Keratinocyte (primary cell): Measurements from ENCODE around the gene PIP4K2C. TPM values are rescaled to one million over a fixed set of nuclear protein-coding genes. Genes with fewer than 3 reads are reported as not detected.

Experiments used
- DNase-seq: peaks from one replicate; pipeline ENCODE4 v3.0.0-alpha.2; 2011; ENCODE audit warnings: low read depth, missing footprints, low spot score
- FAIRE-seq: peaks from 2 replicates; lab custom pipeline; 2011; peaks lifted over from hg19 to GRCh38; lab: Jason Lieb, UNC
- H2AFZ ChIP-seq: 2 replicates; pipeline ENCODE4 v1.6.0; 2012; ENCODE audit warnings: low read length, control low read depth, inconsistent platforms; ENCODE audit not compliant: control insufficient read depth
- H3K27ac ChIP-seq: 2 replicates; pipeline ENCODE4 v1.5.1; 2011; ENCODE audit warnings: low read length; ENCODE audit not compliant: control insufficient read depth, insufficient read depth
- H3K27me3 ChIP-seq: 3 replicates; pipeline ENCODE4 v1.6.0; 2011; ENCODE audit warnings: low read length; ENCODE audit not compliant: control insufficient read depth, insufficient read depth; ENCODE audit errors: extremely low read depth
- H3K36me3 ChIP-seq, 2 experiments: 2 replicates in 1 of 2; 3 replicates in 1 of 2; pipeline ENCODE4 v1.5.1; 2011; ENCODE audit warnings: low read length in 2 of 2, mild to moderate bottlenecking in 1 of 2; ENCODE audit not compliant: control insufficient read depth in 2 of 2, insufficient read depth in 2 of 2; ENCODE audit errors: extremely low read depth in 1 of 2
- H3K4me1 ChIP-seq: 3 replicates; pipeline ENCODE4 v1.5.1; 2011; ENCODE audit warnings: low read length; ENCODE audit not compliant: control insufficient read depth, insufficient read depth; ENCODE audit errors: extremely low read depth
- H3K4me2 ChIP-seq: 3 replicates; pipeline ENCODE4 v1.6.0; 2011; ENCODE audit warnings: low read depth, low read length; ENCODE audit not compliant: control insufficient read depth, insufficient read depth; ENCODE audit errors: extremely low read depth
- H3K4me3 ChIP-seq, 3 experiments: fragments of 200-600 bp in 1 of 3; sonication (generic) in 1 of 3; 2 replicates in 2 of 3; 3 replicates in 1 of 3; pipeline ENCODE4 v1.5.1; 2011 to 2016; ENCODE audit warnings: low read length in 3 of 3, mild to moderate bottlenecking in 3 of 3, control low read depth in 2 of 3, inconsistent platforms in 1 of 3, low read depth in 1 of 3, mixed read lengths in 1 of 3, mixed run types in 1 of 3, moderate library complexity in 1 of 3; ENCODE audit not compliant: control insufficient read depth in 2 of 3, insufficient read depth in 2 of 3; ENCODE audit errors: extremely low read depth in 1 of 3
- H3K79me2 ChIP-seq: 2 replicates; pipeline ENCODE4 v1.6.0; 2012; ENCODE audit warnings: low read length; ENCODE audit not compliant: control insufficient read depth, insufficient read depth
- H3K9ac ChIP-seq: 3 replicates; pipeline ENCODE4 v1.6.0; 2011; ENCODE audit warnings: low read length; ENCODE audit not compliant: control insufficient read depth, insufficient read depth; ENCODE audit errors: extremely low read depth
- H3K9me1 ChIP-seq: 3 replicates; pipeline ENCODE4 v1.6.0; 2011; ENCODE audit warnings: low read length; ENCODE audit not compliant: control insufficient read depth, insufficient read depth; ENCODE audit errors: extremely low read depth
- H3K9me3 ChIP-seq: 2 replicates; pipeline ENCODE4 v1.5.1; 2012; ENCODE audit warnings: low read depth, low read length; ENCODE audit not compliant: control insufficient read depth
- H4K20me1 ChIP-seq: 3 replicates; pipeline ENCODE4 v1.6.0; 2011; ENCODE audit warnings: low read length; ENCODE audit not compliant: control insufficient read depth, insufficient read depth; ENCODE audit errors: extremely low read depth
- EZH2 ChIP-seq: IDR thresholded peaks from one replicate; pipeline ENCODE4 v1.6.1; 2012; ENCODE audit warnings: inconsistent platforms, mild to moderate bottlenecking, low read length, moderate library complexity
- dilution Hi-C: fragments of 300-500 bp; cut with MboI; formaldehyde crosslinking; loops from one replicate; pipeline ENCODE4 v1.7.0; 2020; ENCODE audit warnings: low sequenced_read_pairs; ENCODE audit not compliant: extremely low pct_ligation_motif_present
- polyA plus RNA-seq, 5 experiments: library from polyadenylated mRNA; depleted of rRNA in 3 of 5; stranded (reverse) in 3 of 5; stranded (forward) in 1 of 5; unstranded in 1 of 5; fragments of >200 nt; gene quantifications; 1 replicate in 1 of 5; 2 replicates in 3 of 5; 3 replicates in 1 of 5; pipeline versions ENCODE4 v1.2.1 to v1.2.3, GENCODE V29; 2011 to 2012; ENCODE audit warnings: missing spikeins in 2 of 5, low read depth in 1 of 5, low replicate concordance in 1 of 5
- TF ChIP-seq, protein P1 (sequence below), 3 experiments: IDR thresholded peaks in 1 of 3; conservative IDR thresholded peaks in 1 of 3; optimal IDR thresholded peaks in 1 of 3; 2 replicates in 2 of 3; 3 replicates in 1 of 3; pipeline versions ENCODE3 to v1.5.1; 2011; ENCODE audit warnings: low read length in 3 of 3, mild to moderate bottlenecking in 3 of 3, moderate library complexity in 2 of 3, control low read depth in 1 of 3, inconsistent platforms in 1 of 3; ENCODE audit not compliant: insufficient read depth in 2 of 3; ENCODE audit errors: extremely low read depth in 1 of 3

Gene PIP4K2C
- polyA plus RNA-seq, 1 donor (not counting 4 experiments of a cell fraction or from before 2014, with no cell fraction given), result 93.6 TPM

DNA sequence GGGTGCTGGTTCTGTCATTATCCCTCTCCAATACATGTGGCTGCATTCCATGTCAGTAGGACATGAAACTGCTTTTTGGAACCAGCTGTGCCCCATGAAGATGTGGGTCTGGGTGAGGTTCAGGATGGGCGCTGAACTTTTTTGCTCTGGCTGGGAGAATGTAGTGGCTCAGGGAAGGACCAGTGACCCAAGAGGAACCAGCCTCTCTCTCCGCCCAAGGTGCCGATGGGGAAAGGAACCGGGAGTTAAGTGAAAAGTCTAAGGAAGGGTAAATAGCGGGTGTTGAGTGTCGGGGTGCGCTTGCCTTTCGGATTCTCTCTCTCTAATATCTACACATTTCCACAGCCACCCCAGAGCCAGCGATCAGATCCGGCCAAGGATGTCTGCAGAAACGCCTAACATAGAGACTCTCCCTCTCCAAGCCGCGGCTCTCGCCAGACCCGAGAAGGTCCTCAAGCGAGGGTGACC is 28.0 kb downstream of the PIP4K2C start:
- no peak for DNase-seq
- Histone ChIP-seq H4K20me1 (peaks cover 3% of the 10 kb centered on the region), H3K4me2 (no peak overlapping the region), H3K4me1 (peaks cover 17% of the 10 kb centered on the region), H3K27me3 (peaks cover 74% of the 10 kb centered on the region), H3K36me3 (no peaks in the 10 kb centered on the region), H3K79me2 (no peaks in the 10 kb centered on the region), H3K9me3 (no peaks in the 10 kb centered on the region), H2AFZ (no peak overlapping the region), H3K9me1 (no peaks in the 10 kb centered on the region), H3K27ac (no peak overlapping the region), H3K9ac (no peak overlapping the region), H3K4me3 (no peak overlapping the region)
- peak; percentile 21 for TF ChIP-seq EZH2
- TF ChIP-seq, protein P1, sequence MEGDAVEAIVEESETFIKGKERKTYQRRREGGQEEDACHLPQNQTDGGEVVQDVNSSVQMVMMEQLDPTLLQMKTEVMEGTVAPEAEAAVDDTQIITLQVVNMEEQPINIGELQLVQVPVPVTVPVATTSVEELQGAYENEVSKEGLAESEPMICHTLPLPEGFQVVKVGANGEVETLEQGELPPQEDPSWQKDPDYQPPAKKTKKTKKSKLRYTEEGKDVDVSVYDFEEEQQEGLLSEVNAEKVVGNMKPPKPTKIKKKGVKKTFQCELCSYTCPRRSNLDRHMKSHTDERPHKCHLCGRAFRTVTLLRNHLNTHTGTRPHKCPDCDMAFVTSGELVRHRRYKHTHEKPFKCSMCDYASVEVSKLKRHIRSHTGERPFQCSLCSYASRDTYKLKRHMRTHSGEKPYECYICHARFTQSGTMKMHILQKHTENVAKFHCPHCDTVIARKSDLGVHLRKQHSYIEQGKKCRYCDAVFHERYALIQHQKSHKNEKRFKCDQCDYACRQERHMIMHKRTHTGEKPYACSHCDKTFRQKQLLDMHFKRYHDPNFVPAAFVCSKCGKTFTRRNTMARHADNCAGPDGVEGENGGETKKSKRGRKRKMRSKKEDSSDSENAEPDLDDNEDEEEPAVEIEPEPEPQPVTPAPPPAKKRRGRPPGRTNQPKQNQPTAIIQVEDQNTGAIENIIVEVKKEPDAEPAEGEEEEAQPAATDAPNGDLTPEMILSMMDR (optimal IDR thresholded peaks at IDR 0.05 in 1 of 3, IDR thresholded peaks at IDR 0.05 in 1 of 3, conservative IDR thresholded peaks at IDR 0.05 in 1 of 3; ENCODE audit: extremely low read depth in 1 of 3, insufficient read depth in 2 of 3, low read length in 3 of 3), result no peak
- FAIRE-seq, result no peak
- dilution Hi-C loops, result no loop called here

DNA sequence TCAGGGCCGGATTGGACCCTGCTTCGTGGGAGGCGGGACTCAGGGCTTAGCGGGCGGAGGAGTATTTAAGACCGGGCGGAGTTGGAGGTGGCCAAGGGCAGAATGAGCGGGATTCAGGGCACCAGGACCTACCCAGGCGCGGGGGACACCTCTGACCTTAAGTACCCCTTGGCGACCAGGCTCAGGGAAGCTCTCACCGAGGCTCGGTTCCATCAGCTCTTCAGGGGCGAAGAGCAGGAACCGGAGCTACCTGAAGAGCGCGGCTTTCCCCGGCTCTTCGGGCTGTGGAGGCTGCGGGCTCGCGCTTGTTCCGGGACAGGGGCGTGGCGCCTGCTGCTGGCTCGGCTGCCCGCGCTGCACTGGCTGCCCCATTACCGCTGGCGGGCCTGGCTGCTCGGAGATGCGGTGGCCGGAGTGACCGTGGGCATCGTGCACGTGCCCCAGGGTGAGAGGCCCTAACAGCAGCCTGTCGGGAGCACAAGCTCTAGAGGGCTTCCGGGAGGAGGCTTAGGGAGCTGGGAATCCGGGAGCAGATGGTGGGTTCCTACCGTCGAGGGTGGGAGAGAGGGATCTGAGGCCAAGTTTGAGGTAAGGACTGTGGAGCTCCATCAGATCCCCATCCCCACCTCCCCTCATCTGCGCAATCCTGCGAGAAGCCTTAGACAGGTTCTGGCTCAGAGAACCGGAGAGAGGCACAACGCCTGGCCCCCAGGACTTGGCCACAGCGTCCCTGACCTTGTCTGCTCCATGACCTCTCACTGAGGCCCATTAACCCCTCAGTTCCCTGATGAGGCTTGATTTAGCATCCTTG is 28.6 kb downstream of the PIP4K2C start:
- DNase-seq, result no peak
- dilution Hi-C loops, result no loop called here

More for the DNA sequence above, 28.6 kb downstream of the PIP4K2C start:
- no peak for FAIRE-seq
- no peak overlapping the region for H2AFZ ChIP-seq
- H3K9me3 ChIP-seq, result no peaks in the 10 kb centered on the region
- peaks cover 17% of the 10 kb centered on the region for H3K4me1 ChIP-seq
- TF ChIP-seq, protein P1 (optimal IDR thresholded peaks at IDR 0.05 in 1 of 3, IDR thresholded peaks at IDR 0.05 in 1 of 3, conservative IDR thresholded peaks at IDR 0.05 in 1 of 3; ENCODE audit: extremely low read depth in 1 of 3, insufficient read depth in 2 of 3, low read length in 3 of 3), result no peak
- TF ChIP-seq EZH2, result peak; percentile 33
- no peak overlapping the region for H3K4me2 ChIP-seq
- no peaks in the 10 kb centered on the region for H3K9me1 ChIP-seq
- H3K9ac ChIP-seq, result no peak overlapping the region
- peaks cover 3% of the 10 kb centered on the region for H4K20me1 ChIP-seq
- H3K27me3 ChIP-seq, result peaks cover 76% of the 10 kb centered on the region
- no peaks in the 10 kb centered on the region for H3K36me3 ChIP-seq
- no peak overlapping the region for H3K27ac ChIP-seq
- H3K79me2 ChIP-seq, result no peaks in the 10 kb centered on the region
- H3K4me3 ChIP-seq, result no peak overlapping the region
